ENCODE results near the gene JAM3.

JAM3 gene

DNA sequence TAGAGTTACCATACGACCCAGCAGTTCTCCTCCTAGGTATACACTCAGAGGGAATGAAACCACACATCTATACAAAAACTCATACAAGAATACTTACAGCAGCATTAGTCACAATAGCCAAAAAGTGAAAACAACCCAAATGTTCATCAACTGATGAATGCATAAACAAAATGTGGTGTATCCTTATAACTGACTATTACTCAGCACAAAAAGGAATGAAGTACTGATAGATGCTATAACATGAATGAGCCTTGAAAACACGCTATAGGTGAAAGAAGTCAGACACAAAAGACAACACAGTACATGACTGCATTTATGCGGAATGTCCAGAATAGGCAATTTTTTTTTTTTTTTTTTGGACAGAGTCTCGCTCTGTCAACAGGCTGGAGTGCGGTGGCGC lies 131.8 kb downstream of the JAM3 start:
- DNase-seq = no peak
